A549 (cell line): ENCODE measurements around the gene THY1. TPM values are rescaled to one million over a fixed set of nuclear protein-coding genes. Genes with fewer than 3 reads are reported as not detected.

ENCODE experiments used
- ATAC-seq, 2 experiments: fragments of 200-7000 bp in 1 of 2; fragments of >200 bp in 1 of 2; cut with Nextera tagmentation in 1 of 2; cut with Tn5 transposase in 1 of 2; 3 replicates each; pipeline versions ENCODE4 v1.8.0 to v1.9.1; 2018 to 2020; ENCODE audit warnings: mild to moderate bottlenecking in 1 of 2, moderate library complexity in 1 of 2
- CTCF ChIA-PET: fragments of 300-600 bp; sonication (Branson Sonifier 250); formaldehyde crosslinking; extraction: SDS; loops from one replicate; lab custom pipeline; 2021; ENCODE audit warnings: antibody characterized with exemption, inconsistent platforms; lab: Yijun Ruan, JAX
- POLR2A ChIA-PET: fragments of 350-600 bp; formaldehyde crosslinking; extraction: SDS; loops from one replicate; lab custom pipeline; 2021; ENCODE audit warnings: antibody characterized with exemption, inconsistent platforms; lab: Yijun Ruan, JAX
- DNase-seq, 2 experiments: peaks; one replicate each; pipeline versions ENCODE4 v3.0.0 to v3.0.0-alpha.2; 2011 to 2016; ENCODE audit warnings: low read depth in 1 of 2, low spot score in 1 of 2
- FAIRE-seq: peaks from 2 replicates; lab custom pipeline; 2011; peaks lifted over from hg19 to GRCh38; lab: Jason Lieb, UNC
- H3K27ac ChIP-seq, 2 experiments: fragments of >200 bp; sonication (Bioruptor Twin); formaldehyde crosslinking; 3 replicates each; pipeline ENCODE4 v1.5.1; 2016 to 2017
- H3K4me1 ChIP-seq: fragments of >200 bp; sonication (Bioruptor Twin); formaldehyde crosslinking; 3 replicates; pipeline ENCODE4 v1.6.1; 2016
- H3K4me2 ChIP-seq: fragments of >200 bp; sonication (Bioruptor Twin); formaldehyde crosslinking; 3 replicates; pipeline ENCODE4 v1.6.1; 2016
- H3K4me3 ChIP-seq: fragments of >200 bp; sonication (Bioruptor Twin); formaldehyde crosslinking; 3 replicates; pipeline ENCODE4 v1.5.1; 2016
- H3K9me3 ChIP-seq: fragments of >200 bp; sonication (Bioruptor Twin); formaldehyde crosslinking; 3 replicates; pipeline ENCODE4 v1.6.1; 2016
- ATOH8 ChIP-seq: fragments of 250-450 bp; sonication (Bioruptor Pico); IDR thresholded peaks from 2 replicates; pipeline ENCODE4 v1.5.0; 2020; ENCODE audit warnings: low read depth, mild to moderate bottlenecking, moderate library complexity
- BCL3 ChIP-seq: fragments of >200 bp; sonication (Bioruptor Twin); formaldehyde crosslinking; IDR thresholded peaks from 3 replicates; pipeline ENCODE4 v1.6.1; 2016
- CHD4 ChIP-seq: fragments of 200-600 bp; sonication (generic); IDR thresholded peaks from 2 replicates; pipeline ENCODE4 v1.6.1; 2016; ENCODE audit warnings: antibody characterized with exemption, mild to moderate bottlenecking, borderline replicate concordance
- CTCF ChIP-seq: fragments of >200 bp; sonication (Bioruptor Twin); formaldehyde crosslinking; IDR thresholded peaks from 3 replicates; pipeline ENCODE4 v1.5.1; 2016
- E2F6 ChIP-seq: IDR thresholded peaks from 2 replicates; pipeline ENCODE4 v1.6.1; 2012; ENCODE audit warnings: low read depth, borderline replicate concordance
- FOSB ChIP-seq: fragments of 250-450 bp; sonication (Bioruptor Pico); IDR thresholded peaks from 2 replicates; pipeline ENCODE4 v1.5.0; 2020; ENCODE audit warnings: mild to moderate bottlenecking, moderate library complexity
- FOXS1 ChIP-seq: fragments of 250-450 bp; sonication (Bioruptor Pico); IDR thresholded peaks from 2 replicates; pipeline ENCODE4 v1.5.0; 2020; ENCODE audit warnings: mild to moderate bottlenecking, moderate library complexity
- HDAC2 ChIP-seq: fragments of 200-600 bp; sonication (generic); IDR thresholded peaks from 2 replicates; pipeline ENCODE4 v1.6.1; 2016
- HOXB5 ChIP-seq: fragments of 250-450 bp; sonication (Bioruptor Pico); IDR thresholded peaks from 2 replicates; pipeline ENCODE4 v1.5.0; 2020; ENCODE audit warnings: mild to moderate bottlenecking, moderate library complexity
- KDM5A ChIP-seq: fragments of 200-600 bp; sonication (generic); IDR thresholded peaks from 2 replicates; pipeline ENCODE4 v1.6.1; 2016; ENCODE audit warnings: antibody characterized with exemption, mild to moderate bottlenecking
- MAX ChIP-seq: IDR thresholded peaks from 2 replicates; pipeline ENCODE4 v1.6.1; 2012
- MAZ ChIP-seq: fragments of 150-350 bp; IDR thresholded peaks from 2 replicates; pipeline ENCODE4 v1.6.1; 2014; ENCODE audit warnings: antibody characterized with exemption, low read depth, low read length, borderline replicate concordance
- MYC ChIP-seq: IDR thresholded peaks from 2 replicates; pipeline ENCODE4 v1.6.1; 2012; ENCODE audit warnings: mild to moderate bottlenecking, inconsistent platforms, low read length, improper control_type of control experiment, borderline replicate concordance
- NFE2L2 ChIP-seq: fragments of 150-350 bp; conservative IDR thresholded peaks from 2 replicates; pipeline ENCODE4 v1.6.1; 2014; ENCODE audit warnings: low read length
- NPAS2 ChIP-seq: fragments of 250-450 bp; sonication (Bioruptor Pico); IDR thresholded peaks from 2 replicates; pipeline ENCODE4 v1.8.0; 2022; ENCODE audit warnings: mild to moderate bottlenecking, moderate library complexity, borderline replicate concordance
- POLR2A ChIP-seq: IDR thresholded peaks from 2 replicates; pipeline ENCODE4 v1.6.1; 2012; ENCODE audit warnings: mild to moderate bottlenecking, low read length
- POLR2AphosphoS2 ChIP-seq: conservative IDR thresholded peaks from 2 replicates; pipeline ENCODE4 v1.6.1; 2012; ENCODE audit warnings: low read length, improper control_type of control experiment, inconsistent platforms
- RAD21 ChIP-seq, 2 experiments: fragments of >200 bp in 1 of 2; sonication (Bioruptor Twin) in 1 of 2; formaldehyde crosslinking in 1 of 2; IDR thresholded peaks in 1 of 2; conservative IDR thresholded peaks in 1 of 2; 2 replicates in 1 of 2; 3 replicates in 1 of 2; pipeline ENCODE4 v1.6.1; 2012 to 2018; ENCODE audit warnings: inconsistent platforms in 1 of 2
- RARB ChIP-seq: fragments of 250-450 bp; sonication (Bioruptor Pico); IDR thresholded peaks from 2 replicates; pipeline ENCODE4 v1.8.0; 2021; ENCODE audit warnings: mild to moderate bottlenecking, moderate library complexity
- RCOR1 ChIP-seq: fragments of 150-350 bp; IDR thresholded peaks from 2 replicates; pipeline ENCODE4 v1.6.1; 2014; ENCODE audit warnings: antibody characterized with exemption, low read length, low read depth
- RFX5 ChIP-seq: fragments of 450-650 bp; IDR thresholded peaks from 2 replicates; pipeline ENCODE4 v1.7.1; 2014; ENCODE audit warnings: antibody characterized with exemption, mild to moderate bottlenecking, moderate library complexity
- SMC3 ChIP-seq: fragments of >200 bp; sonication (Bioruptor Twin); formaldehyde crosslinking; IDR thresholded peaks from 3 replicates; pipeline ENCODE4 v1.6.1; 2018; ENCODE audit warnings: inconsistent platforms
- SREBF2 ChIP-seq: fragments of 450-650 bp; IDR thresholded peaks from 2 replicates; pipeline ENCODE4 v1.6.1; 2014; ENCODE audit warnings: mild to moderate bottlenecking, moderate library complexity
- TFCP2L1 ChIP-seq: fragments of 250-450 bp; sonication (Bioruptor Pico); IDR thresholded peaks from 2 replicates; pipeline ENCODE4 v1.5.0; 2021; ENCODE audit warnings: mild to moderate bottlenecking
- TP53 ChIP-seq: fragments of 250-450 bp; sonication (Bioruptor Pico); IDR thresholded peaks from 2 replicates; pipeline ENCODE4 v1.5.0; 2021; ENCODE audit warnings: mild to moderate bottlenecking, moderate library complexity
- USF2 ChIP-seq: fragments of 450-650 bp; IDR thresholded peaks from 2 replicates; pipeline ENCODE4 v1.6.1; 2014; ENCODE audit warnings: antibody characterized with exemption
- WGBS: methylation state at CpG from one replicate; pipeline ENCODE4 v1.1.6; 2017; ENCODE audit errors: missing lambda C conversion rate; 5-methylcytosine and 5-hydroxymethylcytosine counted together
- polyA plus RNA-seq, 4 experiments: library from polyadenylated mRNA; depleted of rRNA in 3 of 4; stranded (reverse); fragments of >200 nt; fragmentation: RNase III in 1 of 4; extraction: RNeasy Plus Mini Kit Qiagen cat#74134 plus additional on column Dnase treatment in 1 of 4; gene quantifications; 2 replicates in 3 of 4; 3 replicates in 1 of 4; pipeline ENCODE4 v1.2.3, GENCODE V29; 2011 to 2017

Gene THY1
- polyA plus RNA-seq, 2 of the 4 experiments (the other 2 are of a cell fraction): 7.1 to 19.9 TPM

GRCh38 chr11:119373921-119374631, 48.9 kb downstream of the THY1 start:
- Histone ChIP-seq H3K27ac (no peak overlapping the region), H3K4me1 (peaks cover 19% of the 10 kb centered on the region), H3K9me3 (no peaks in the 10 kb centered on the region), H3K4me2 (no peak overlapping the region), H3K4me3 (no peak overlapping the region)
- 63% methylated on average over 4 of the region's 5 CpGs for WGBS
- peak; percentile 52 to 72 for DNase-seq
- ATAC-seq: peak; percentile 67 to 87
- POLR2A ChIA-PET: interaction anchor here (0.6 kb wide), 1 partner anchor 36 kb away, joined by 3 read pairs; no protein-coding TSS in a partner anchor
- no peak for FAIRE-seq
- TF ChIP-seq SMC3 (peak; percentile 63), RCOR1 (no peak), FOSB (CRISPR knock-in tag) (no peak), ATOH8 (CRISPR knock-in tag) (no peak), NPAS2 (CRISPR knock-in tag) (no peak), TP53 (CRISPR knock-in tag) (no peak), FOXS1 (no peak), POLR2A (no peak), HOXB5 (CRISPR knock-in tag) (no peak), RAD21 (conservative IDR thresholded peaks at IDR 0.05 in 1 of 2, IDR thresholded peaks at IDR 0.05 in 1 of 2) (peak; percentile 80 to 88), CHD4 (no peak), RFX5 (no peak), NFE2L2 (no peak), USF2 (no peak), TFCP2L1 (CRISPR knock-in tag) (no peak), MYC (no peak), CTCF (peak; percentile 73), MAZ (no peak), MAX (no peak), POLR2AphosphoS2 (no peak), SREBF2 (no peak)
- CTCF ChIA-PET: interaction anchor here (0.6 to 20.0 kb wide), 34 partner anchors 10 to 230 kb away, joined by 3 to 341 read pairs (median 5); partner anchors contain the start of genes C1QTNF5, CBL, MFRP and RNF26

- POLR2A ChIA-PET: interaction anchor here (0.6 kb wide), 1 partner anchor 100 kb away, joined by 3 read pairs; no protein-coding TSS in a partner anchor
- WGBS: 64% methylated on average over 20 of the region's 23 CpGs
- TF ChIP-seq RARB: no peak
- no peak for TF ChIP-seq HDAC2
- TF ChIP-seq KDM5A: no peak
- no peak for TF ChIP-seq CHD4
- no peak for TF ChIP-seq E2F6
- no peak for TF ChIP-seq MAX
- TF ChIP-seq BCL3: no peak
Measured at GRCh38 chr11:119373059-119373920, 49.7 kb downstream of the THY1 start.

More at GRCh38 chr11:119373059-119373920, 49.7 kb downstream of the THY1 start:
- ATAC-seq (no peak), FAIRE-seq (no peak), DNase-seq (no peak)
- H3K4me2 ChIP-seq: no peak overlapping the region
- H3K27ac ChIP-seq: no peak overlapping the region
- CTCF ChIA-PET: interaction anchor here (0.6 to 20.0 kb wide), 26 partner anchors 11 to 229 kb away, joined by 3 to 341 read pairs (median 6); partner anchors contain the start of genes C1QTNF5, MFRP and RNF26
- H3K9me3 ChIP-seq: no peaks in the 10 kb centered on the region
- H3K4me1 ChIP-seq: peaks cover 27% of the 10 kb centered on the region
- no peak overlapping the region for H3K4me3 ChIP-seq
